CD4-positive, alpha-beta T cell treated with Interferon alpha-2 for 1 hour (primary cell): ENCODE data around the gene NOD2.

ENCODE experiments used
- DNase-seq, 2 donors: peaks; one replicate each; pipeline ENCODE4 v3.0.0-alpha.2; 2020 to 2022

The NOD2 gene

GRCh38 chr16:50670476-50670875 is 22.9 kb upstream of the NOD2 start:
- DNase-seq: no peak

- peak; percentile 48 to 76 for DNase-seq
These were observed 21.7 kb upstream of the NOD2 start for GRCh38 chr16:50671644-50672260.

- DNase-seq: no peak
These were observed 19.7 kb upstream of the NOD2 start for GRCh38 chr16:50673496-50674275.

GRCh38 chr16:50674831-50675230 is 18.6 kb upstream of the NOD2 start:
- DNase-seq: no peak

- DNase-seq: no peak
These were observed 17.5 kb upstream of the NOD2 start for GRCh38 chr16:50675686-50676610.

- DNase-seq: no peak
These were observed 16.7 kb upstream of the NOD2 start for GRCh38 chr16:50676684-50677225.

- no peak for DNase-seq
These were observed 16.1 kb upstream of the NOD2 start for GRCh38 chr16:50677351-50677750.

GRCh38 chr16:50678531-50678930 is 14.9 kb upstream of the NOD2 start:
- DNase-seq: peak in 1 of 2 donors; percentile 39

- DNase-seq: no peak
These were observed 14.1 kb upstream of the NOD2 start for GRCh38 chr16:50679266-50679665.

GRCh38 chr16:50679676-50680555 is 13.5 kb upstream of the NOD2 start:
- DNase-seq: no peak

GRCh38 chr16:50680556-50680893 is 12.9 kb upstream of the NOD2 start:
- no peak for DNase-seq

GRCh38 chr16:50681021-50681885 is 12.2 kb upstream of the NOD2 start, which contains the start of gene SNX20:
Gene SNX20, minus strand, starts transcription at chr16:50681312. Its CDS starts 3,786 bp downstream, at chr16:50677526.
- peak; percentile 81 to 84 for DNase-seq

GRCh38 chr16:50683689-50684374 is 9.6 kb upstream of the NOD2 start:
- peak; percentile 79 for DNase-seq

- peak; percentile 51 to 55 for DNase-seq
These were observed 8.5 kb upstream of the NOD2 start for GRCh38 chr16:50684823-50685461.

- peak in 1 of 2 donors; percentile 40 for DNase-seq
These were observed 7.8 kb upstream of the NOD2 start for GRCh38 chr16:50685462-50686063.

- DNase-seq: no peak
These were observed 5.3 kb upstream of the NOD2 start for GRCh38 chr16:50688083-50688482.

GRCh38 chr16:50688867-50689266 is 4.5 kb upstream of the NOD2 start:
- DNase-seq: no peak

GRCh38 chr16:50690177-50690576 is 3.2 kb upstream of the NOD2 start:
- DNase-seq: no peak

- DNase-seq: no peak
These were observed 785 bp upstream of the NOD2 start for GRCh38 chr16:50692644-50692998.

GRCh38 chr16:50694206-50694605 is 800 bp downstream of the NOD2 start:
- DNase-seq: no peak
